GM23248 (cell line): ENCODE measurements around the gene SYCE1L. TPM values are rescaled to one million over a fixed set of nuclear protein-coding genes. Genes with fewer than 3 reads are reported as not detected.

Source experiments
- DNase-seq: peaks from one replicate; pipeline ENCODE4 v3.0.0-alpha.2; 2015
- H2AFZ ChIP-seq: fragments of 200-600 bp; sonication (generic); 2 replicates; pipeline ENCODE4 v1.6.1; 2016; ENCODE audit warnings: antibody characterized with exemption
- H3F3A ChIP-seq: fragments of 200-600 bp; sonication (generic); 2 replicates; pipeline ENCODE4 v1.6.1; 2016; ENCODE audit warnings: mild to moderate bottlenecking, antibody characterized with exemption, mixed run types; ENCODE audit not compliant: insufficient read depth
- H3K27ac ChIP-seq: fragments of 200-600 bp; sonication (generic); 2 replicates; pipeline ENCODE4 v1.5.1; 2016; ENCODE audit warnings: mild to moderate bottlenecking
- H3K27me3 ChIP-seq: fragments of 200-600 bp; sonication (generic); replicated peaks from 2 replicates; pipeline ENCODE4 v1.6.1; 2016; ENCODE audit warnings: mild to moderate bottlenecking; ENCODE audit not compliant: insufficient read depth
- H3K36me3 ChIP-seq: fragments of 200-600 bp; sonication (generic); 2 replicates; pipeline ENCODE4 v1.6.1; 2016; ENCODE audit warnings: low read depth, mild to moderate bottlenecking
- H3K4me1 ChIP-seq: fragments of 200-600 bp; sonication (generic); 2 replicates; pipeline ENCODE4 v1.6.1; 2016; ENCODE audit warnings: mild to moderate bottlenecking; ENCODE audit not compliant: insufficient read depth
- H3K4me2 ChIP-seq: fragments of 200-600 bp; sonication (generic); one replicate; pipeline ENCODE4 v1.6.1; 2016; ENCODE audit warnings: mild to moderate bottlenecking; ENCODE audit not compliant: unreplicated experiment
- H3K4me3 ChIP-seq: fragments of 200-600 bp; sonication (generic); 2 replicates; pipeline ENCODE4 v1.5.1; 2016; ENCODE audit warnings: mild to moderate bottlenecking
- H3K79me2 ChIP-seq: fragments of 200-600 bp; sonication (generic); 2 replicates; pipeline ENCODE4 v1.6.1; 2016; ENCODE audit warnings: mild to moderate bottlenecking; ENCODE audit not compliant: insufficient read depth
- H3K9ac ChIP-seq: fragments of 200-600 bp; sonication (generic); 2 replicates; pipeline ENCODE4 v1.6.1; 2016; ENCODE audit warnings: mild to moderate bottlenecking
- H3K9me2 ChIP-seq: fragments of 200-600 bp; sonication (generic); 2 replicates; pipeline ENCODE4 v1.6.1; 2016; ENCODE audit warnings: mixed run types, mild to moderate bottlenecking, moderate library complexity; ENCODE audit not compliant: insufficient read depth
- H3K9me3 ChIP-seq: fragments of 200-600 bp; sonication (generic); one replicate; pipeline ENCODE4 v1.6.1; 2017; ENCODE audit warnings: low read depth
- H4K20me1 ChIP-seq: fragments of 200-600 bp; sonication (generic); 2 replicates; pipeline ENCODE4 v1.6.0; 2016; ENCODE audit not compliant: insufficient read depth
- EZH2 ChIP-seq: fragments of 200-600 bp; sonication (generic); IDR thresholded peaks from 2 replicates; pipeline ENCODE4 v1.6.1; 2018; ENCODE audit warnings: antibody characterized with exemption, mild to moderate bottlenecking; ENCODE audit not compliant: insufficient read depth, poor library complexity, severe bottlenecking
- EZH2phosphoT487 ChIP-seq: fragments of 200-600 bp; sonication (generic); IDR thresholded peaks from 2 replicates; pipeline ENCODE4 v1.6.1; 2018; ENCODE audit warnings: antibody characterized with exemption, moderate library complexity, mild to moderate bottlenecking, low read depth; ENCODE audit not compliant: insufficient read depth
- WGBS, 2 experiments: methylation state at CpG; one replicate each; pipeline ENCODE4 v1.1.6; 2015 to 2017; ENCODE audit warnings: low lambda C conversion rate in 2 of 2, low coverage in 1 of 2; ENCODE audit errors: missing lambda C conversion rate in 2 of 2; 5-methylcytosine and 5-hydroxymethylcytosine counted together
- in situ Hi-C: fragments of 300-500 bp; cut with MboI; formaldehyde crosslinking; loops from 2 replicates; pipeline ENCODE4 v1.15.0; 2020
- polyA plus RNA-seq: library from polyadenylated mRNA; unstranded; fragments of >200 nt; fragmentation: Nextera tagmentation; extraction: Ambion mirVana; gene quantifications from 2 replicates; pipeline ENCODE4 v1.2.1, GENCODE V29; 2016
- total RNA-seq: library from RNA; depleted of rRNA; stranded (reverse); fragments of >200 nt; shearing (Covaris generic); gene quantifications from 2 replicates; pipeline ENCODE4 v1.2.3, GENCODE V29; 2014

The SYCE1L gene
- total and polyA plus RNA-seq, 2 experiments from 2014 or later, result not detected

DNA sequence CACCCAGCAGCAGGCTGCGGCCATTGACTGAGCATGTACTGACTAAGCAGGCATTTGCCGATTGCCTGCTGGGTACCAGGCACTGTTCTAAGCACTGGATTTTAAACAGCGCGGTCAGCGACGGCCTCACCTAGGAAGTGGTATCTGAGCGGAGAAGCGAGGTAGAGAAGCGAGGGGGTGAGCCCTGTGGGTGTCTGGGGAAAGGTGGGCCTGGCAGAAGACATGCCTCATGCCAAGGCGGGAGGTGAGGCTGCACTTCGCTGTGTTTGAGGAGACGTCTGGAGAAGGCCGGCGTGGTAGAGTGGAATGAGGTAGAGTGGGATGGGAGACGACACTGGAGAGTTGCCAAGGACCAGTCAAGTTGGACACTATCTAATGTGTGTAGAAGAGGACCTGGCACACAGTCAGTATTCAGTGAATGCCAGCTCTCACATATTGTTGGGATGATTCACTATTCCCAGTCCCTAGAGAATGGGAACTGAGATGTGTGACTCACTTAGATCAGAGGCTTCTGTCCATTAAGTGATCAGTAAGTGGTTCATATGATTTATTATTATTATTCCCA is 14.4 kb downstream of the SYCE1L start:
- no peaks in the 10 kb centered on the region for H4K20me1 ChIP-seq
- H3K27ac ChIP-seq, result no peak overlapping the region
- no peak overlapping the region for H3K9ac ChIP-seq
- no peak overlapping the region for H2AFZ ChIP-seq
- H3K4me2 ChIP-seq, result no peak overlapping the region
- TF ChIP-seq EZH2 (no peak), EZH2phosphoT487 (peak; percentile 82; the same call in 1 of the 2 replicates)
- H3K27me3 ChIP-seq, result peaks cover 14% of the 10 kb centered on the region
- H3F3A ChIP-seq, result no peaks in the 10 kb centered on the region
- H3K36me3 ChIP-seq, result no peaks in the 10 kb centered on the region
- 0 out of 2 replicates have a peak, but pooled peaks cover 3% of the 10 kb centered on the region for H3K4me1 ChIP-seq
- 77 to 81% methylated on average over 15 of the region's 15 CpGs for WGBS, 2 experiments
- no peak overlapping the region for H3K4me3 ChIP-seq
- peak; percentile 84 for DNase-seq
- H3K9me3 ChIP-seq, result no peaks in the 10 kb centered on the region
- in situ Hi-C loops, result no loop called here
- no peaks in the 10 kb centered on the region for H3K9me2 ChIP-seq
- no peaks in the 10 kb centered on the region for H3K79me2 ChIP-seq

DNA sequence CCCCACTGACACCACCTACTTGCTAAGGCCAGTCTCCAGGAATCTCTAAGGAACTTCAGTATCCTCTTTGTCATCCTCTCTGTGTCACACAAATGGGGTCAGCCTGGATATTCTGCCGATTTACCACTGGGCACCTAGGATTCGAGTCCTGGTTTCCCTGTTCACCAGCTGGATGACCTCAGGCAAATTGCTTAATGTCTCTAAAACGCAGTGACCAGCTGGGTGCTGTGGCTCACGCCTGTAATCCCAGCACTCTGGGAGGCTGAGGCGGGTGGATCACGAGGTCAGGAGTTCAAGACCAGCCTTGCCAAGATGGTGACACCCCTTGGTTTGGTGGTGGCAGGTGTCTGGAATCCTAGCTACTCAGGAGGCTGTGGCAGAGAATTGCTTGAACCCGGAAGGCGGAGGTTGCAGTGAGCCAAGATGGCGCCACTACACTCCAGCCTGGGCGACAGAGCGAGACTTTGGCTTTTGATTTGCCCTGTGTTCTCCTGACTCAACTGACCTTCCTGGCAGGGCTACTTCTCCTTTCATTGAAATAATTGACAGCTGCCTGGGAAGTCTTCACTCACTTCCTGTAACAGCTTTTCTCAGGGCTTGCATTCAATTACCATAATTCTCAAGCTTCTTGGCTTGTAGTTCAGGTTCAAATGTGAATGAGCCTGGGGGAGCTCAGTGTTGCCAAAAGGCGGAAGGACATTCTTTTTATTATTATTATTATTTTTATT is 15.4 kb downstream of the SYCE1L start:
- Histone ChIP-seq H3K36me3 (no peaks in the 10 kb centered on the region), H2AFZ (no peak overlapping the region), H3K4me2 (no peak overlapping the region), H3K27me3 (peaks cover 14% of the 10 kb centered on the region), H3K79me2 (no peaks in the 10 kb centered on the region), H3K4me3 (no peak overlapping the region), H3K9me2 (no peaks in the 10 kb centered on the region), H3K4me1 (0 out of 2 replicates have a peak, but pooled peaks cover 3% of the 10 kb centered on the region), H3K27ac (no peak overlapping the region), H3K9me3 (no peaks in the 10 kb centered on the region), H4K20me1 (no peaks in the 10 kb centered on the region), H3F3A (no peaks in the 10 kb centered on the region), H3K9ac (no peak overlapping the region)
- TF ChIP-seq EZH2phosphoT487 (no peak), EZH2 (no peak)
- in situ Hi-C loops, result no loop called here
- no peak for DNase-seq
- 88 to 90% methylated on average over 12 of the region's 12 CpGs for WGBS, 2 experiments

DNA sequence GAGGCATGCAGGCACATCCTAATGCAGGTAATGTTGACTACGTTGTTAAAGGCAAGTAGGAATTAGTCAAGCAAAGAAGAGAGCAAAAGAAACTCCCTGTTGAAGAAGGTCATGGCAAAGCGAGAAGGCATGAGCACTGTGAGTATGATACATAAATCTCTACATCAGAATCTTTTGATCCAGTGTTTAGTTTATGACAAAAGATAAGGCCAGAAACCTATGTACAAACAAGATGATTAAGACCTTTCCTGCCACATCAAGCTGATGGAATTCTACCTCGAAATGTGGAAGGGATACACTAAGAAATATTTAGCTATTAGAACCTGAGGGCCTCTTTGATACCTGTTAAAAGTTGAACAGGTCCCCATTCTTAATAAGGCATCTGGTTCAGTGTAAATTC is 20.2 kb downstream of the SYCE1L start:
- Histone ChIP-seq H3K4me1 (no peaks in the 10 kb centered on the region), H3K36me3 (no peaks in the 10 kb centered on the region), H3K27me3 (peaks cover 9% of the 10 kb centered on the region), H4K20me1 (no peaks in the 10 kb centered on the region), H3K79me2 (no peaks in the 10 kb centered on the region), H3K27ac (no peak overlapping the region), H3K4me2 (no peak overlapping the region), H3F3A (no peaks in the 10 kb centered on the region), H3K9me3 (no peaks in the 10 kb centered on the region), H3K9ac (no peak overlapping the region), H3K9me2 (no peaks in the 10 kb centered on the region), H2AFZ (no peak overlapping the region), H3K4me3 (no peak overlapping the region)
- TF ChIP-seq EZH2phosphoT487 (no peak), EZH2 (no peak)
- in situ Hi-C loops, result no loop called here
- WGBS, 2 experiments, result 82 to 93% methylated on average over 3 of the region's 3 CpGs
- no peak for DNase-seq

DNA sequence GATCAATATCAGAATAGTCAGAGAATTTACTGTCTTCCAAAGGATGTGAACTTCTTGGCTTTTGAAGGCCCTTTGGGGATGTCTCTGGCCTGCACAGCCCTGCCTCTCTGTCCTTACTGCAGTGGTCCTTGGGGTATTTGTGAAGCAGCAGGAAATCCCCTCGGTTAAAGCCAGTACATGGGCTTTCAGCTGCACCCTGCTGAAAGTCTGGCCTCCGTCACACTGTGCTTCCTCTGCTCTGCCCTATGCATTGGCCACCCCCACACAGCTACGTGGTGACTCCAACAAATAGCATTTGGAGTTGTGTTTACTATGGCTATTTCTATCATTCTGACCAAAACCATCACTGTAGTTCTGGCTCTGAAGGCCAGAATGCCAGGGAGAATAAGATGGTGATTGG is 21.2 kb downstream of the SYCE1L start:
- Histone ChIP-seq H3K9ac (no peak overlapping the region), H3K36me3 (no peaks in the 10 kb centered on the region), H3K4me2 (no peak overlapping the region), H3K4me3 (no peak overlapping the region), H3K4me1 (no peaks in the 10 kb centered on the region), H3K9me3 (no peaks in the 10 kb centered on the region), H3K27me3 (peaks cover 16% of the 10 kb centered on the region), H2AFZ (no peak overlapping the region), H3K27ac (no peak overlapping the region), H3K9me2 (no peaks in the 10 kb centered on the region), H3K79me2 (no peaks in the 10 kb centered on the region), H4K20me1 (no peaks in the 10 kb centered on the region), H3F3A (no peaks in the 10 kb centered on the region)
- TF ChIP-seq EZH2phosphoT487, result no peak
- no peak for TF ChIP-seq EZH2
- in situ Hi-C loops, result no loop called here
- DNase-seq, result no peak
- 40 to 52% methylated on average over 3 of the region's 3 CpGs for WGBS, 2 experiments
